ENCODE data around the gene OLFM2. TPM values are rescaled to one million over a fixed set of nuclear protein-coding genes. Genes with fewer than 3 reads are reported as not detected.

OLFM2 gene
- total and polyA plus RNA-seq, 2 of the 4 experiments (the other 2 are of a cell fraction) = 2.7 to 5.1 TPM

DNA sequence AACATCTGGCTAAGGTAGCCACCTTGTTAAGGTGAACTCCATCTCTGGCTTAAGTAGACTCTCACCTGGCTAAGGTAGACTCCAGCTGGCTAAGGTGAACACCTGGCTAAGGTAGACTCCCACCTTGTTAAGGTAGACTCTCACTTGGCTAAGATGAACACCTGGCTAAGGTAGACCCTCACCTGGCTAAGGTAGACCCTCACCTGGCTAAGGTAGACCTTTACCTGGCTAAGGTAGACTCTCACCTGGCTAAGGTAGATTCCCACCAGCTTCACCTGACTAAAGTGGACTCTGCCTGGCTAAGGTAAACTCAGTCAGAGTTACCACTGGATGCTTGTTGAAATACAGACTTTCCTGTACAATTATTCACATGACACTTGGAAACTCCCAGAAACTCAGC is 77.5 kb downstream of the OLFM2 start:
- POLR2A ChIA-PET (ENCODE audit: unreplicated experiment) = no interaction called here
- no peak overlapping the region for H2BK5ac ChIP-seq (ENCODE audit: low read depth, low read length, poor library complexity, severe bottlenecking)
- no peak overlapping the region for H2AK9ac ChIP-seq (replicated peaks; ENCODE audit: low read depth, low read length, poor library complexity)
- H2BK120ac ChIP-seq (ENCODE audit: low read depth, low read length) = no peak overlapping the region
- H3K9me3 ChIP-seq (ENCODE audit: control insufficient read depth, insufficient read depth, low read length) = no peaks in the 10 kb centered on the region
- no peaks in the 10 kb centered on the region for H3K79me1 ChIP-seq (ENCODE audit: low read depth in 1 of 2, low read length in 2 of 2)
- TF ChIP-seq MXI1 (IDR thresholded peaks at IDR 0.05; ENCODE audit: borderline replicate concordance, low read depth, low read length) (no peak), CHD1 (IDR thresholded peaks at IDR 0.05; ENCODE audit: low read depth, low read length) (no peak), RAD21 (IDR thresholded peaks at IDR 0.05; ENCODE audit: low read length) (no peak), SMC3 (IDR thresholded peaks at IDR 0.05; ENCODE audit: low read depth, low read length) (no peak), BHLHE40 (IDR thresholded peaks at IDR 0.05; ENCODE audit: low read depth, low read length) (no peak), CEBPB (IDR thresholded peaks at IDR 0.05; ENCODE audit: low read depth, low read length) (no peak)
- TF ChIP-seq, protein P1, sequence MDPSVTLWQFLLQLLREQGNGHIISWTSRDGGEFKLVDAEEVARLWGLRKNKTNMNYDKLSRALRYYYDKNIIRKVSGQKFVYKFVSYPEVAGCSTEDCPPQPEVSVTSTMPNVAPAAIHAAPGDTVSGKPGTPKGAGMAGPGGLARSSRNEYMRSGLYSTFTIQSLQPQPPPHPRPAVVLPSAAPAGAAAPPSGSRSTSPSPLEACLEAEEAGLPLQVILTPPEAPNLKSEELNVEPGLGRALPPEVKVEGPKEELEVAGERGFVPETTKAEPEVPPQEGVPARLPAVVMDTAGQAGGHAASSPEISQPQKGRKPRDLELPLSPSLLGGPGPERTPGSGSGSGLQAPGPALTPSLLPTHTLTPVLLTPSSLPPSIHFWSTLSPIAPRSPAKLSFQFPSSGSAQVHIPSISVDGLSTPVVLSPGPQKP (IDR thresholded peaks at IDR 0.05; ENCODE audit: borderline replicate concordance, low read depth, low read length) = no peak
- TF ChIP-seq, protein P2, sequence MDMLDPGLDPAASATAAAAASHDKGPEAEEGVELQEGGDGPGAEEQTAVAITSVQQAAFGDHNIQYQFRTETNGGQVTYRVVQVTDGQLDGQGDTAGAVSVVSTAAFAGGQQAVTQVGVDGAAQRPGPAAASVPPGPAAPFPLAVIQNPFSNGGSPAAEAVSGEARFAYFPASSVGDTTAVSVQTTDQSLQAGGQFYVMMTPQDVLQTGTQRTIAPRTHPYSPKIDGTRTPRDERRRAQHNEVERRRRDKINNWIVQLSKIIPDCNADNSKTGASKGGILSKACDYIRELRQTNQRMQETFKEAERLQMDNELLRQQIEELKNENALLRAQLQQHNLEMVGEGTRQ (IDR thresholded peaks at IDR 0.05; ENCODE audit: low read depth, low read length) = no peak
- H3K9ac ChIP-seq (ENCODE audit: low read depth, low read length) = no peak overlapping the region
- H2AFZ ChIP-seq (replicated peaks; ENCODE audit: low read length, poor library complexity) = no peak overlapping the region
- no peak for DNase-seq
- no peak overlapping the region for H3K4me3 ChIP-seq (ENCODE audit: insufficient read depth, low read depth, low read length)
- H2BK20ac ChIP-seq (ENCODE audit: low read depth, low read length) = no peak overlapping the region
- H3K27me3 ChIP-seq (ENCODE audit: control insufficient read depth, insufficient read depth, low read length) = no peaks in the 10 kb centered on the region
- CTCF ChIA-PET = no interaction called here
- no peak overlapping the region for H4K91ac ChIP-seq (ENCODE audit: insufficient read depth, low read depth, low read length)
- no peak overlapping the region for H3K23ac ChIP-seq (ENCODE audit: low read depth, low read length)
- H3K14ac ChIP-seq (replicated peaks; ENCODE audit: low read depth, low read length) = no peak overlapping the region
- H3K9me1 ChIP-seq (ENCODE audit: insufficient read depth, low read length) = 0 out of 2 replicates have a peak, but pooled peaks cover 3% of the 10 kb centered on the region
- H3K36me3 ChIP-seq (ENCODE audit: control insufficient read depth, insufficient read depth, low read length) = peaks cover 5% of the 10 kb centered on the region; the same call in 1 of the 2 replicates
- H2BK15ac ChIP-seq (ENCODE audit: low read depth, low read length) = no peak overlapping the region
- H2AK5ac ChIP-seq (ENCODE audit: low read depth, low read length) = no peak overlapping the region
- no peak overlapping the region for H3K18ac ChIP-seq (ENCODE audit: low read depth, low read length)
- no peak overlapping the region for H4K5ac ChIP-seq (ENCODE audit: low read depth, low read length)
- dilution Hi-C loops (cut with HindIII; ENCODE audit: low sequenced_read_pairs, unreplicated experiment) (no loop called here), in situ Hi-C loops (cut with MboI; ENCODE audit: low sequenced_read_pairs) (no loop called here), intact Hi-C loops (cut with micrococcal nuclease) (no loop called here)
- H4K20me1 ChIP-seq (ENCODE audit: insufficient read depth, low read length) = no peaks in the 10 kb centered on the region
- no peak overlapping the region for H3K56ac ChIP-seq (ENCODE audit: extremely low read depth, insufficient read depth, low read length)
- BruUV-seq (replicated peaks) = no TSS peak
- no peak overlapping the region for H3K4me2 ChIP-seq (ENCODE audit: low read depth, low read length)
- ATAC-seq (ENCODE audit: low read depth) = no peak
- no peaks in the 10 kb centered on the region for H3K4me1 ChIP-seq (ENCODE audit: control insufficient read depth, insufficient read depth, low read length)
- no peak overlapping the region for H3K4ac ChIP-seq (ENCODE audit: low read depth, low read length)
- no peak overlapping the region for H3K27ac ChIP-seq (ENCODE audit: insufficient read depth, low read length)
- H4K8ac ChIP-seq (ENCODE audit: low read depth in 2 of 2, low read length in 2 of 2) = no peak overlapping the region
